Right lobe of liver (tissue), 4 donors: Measurements from ENCODE around the gene GRAMD2B.

Experiments used
- CTCF ChIP-seq, 4 donors: fragments of 200-600 bp in 3 of 4; fragments of 450-650 bp in 1 of 4; IDR thresholded peaks; one replicate each; pipeline versions ENCODE4 v1.5.1 to v1.8.0; 2016 to 2022; ENCODE audit warnings: antibody characterized with exemption in 4 of 4, mild to moderate bottlenecking in 2 of 4
- POLR2A ChIP-seq: fragments of 450-650 bp; IDR thresholded peaks from one replicate; pipeline ENCODE4 v1.6.1; 2017; ENCODE audit warnings: antibody characterized with exemption, mild to moderate bottlenecking
- donor health status: DM: no; HTN: no; CAD: no.
- donor health status: DM: no; HTN: no; CAD: no.
- donor health status: DM: no; HTN: yes; CAD: no.

- TF ChIP-seq POLR2A (no peak), CTCF (IDR thresholded peaks at IDR 0.05) (no peak)
Measured at GRCh38 chr5:126435261-126435660, 12.1 kb downstream of the GRAMD2B start.
